Transverse colon (tissue), 4 donors: ENCODE measurements around the gene XYLB. TPM values are rescaled to one million over a fixed set of nuclear protein-coding genes. Genes with fewer than 3 reads are reported as not detected.

ENCODE experiments used
- DNase-seq: peaks from one replicate; pipeline ENCODE4 v3.0.0-alpha.2; 2019
- H3K27ac ChIP-seq, 4 donors: fragments of 200-600 bp; sonication (generic); 2 replicates each; pipeline ENCODE4 v1.5.1; 2016 to 2018; ENCODE audit warnings: inconsistent platforms in 4 of 4
- H3K27me3 ChIP-seq: fragments of 200-600 bp; sonication (generic); 2 replicates; pipeline ENCODE4 v1.5.1; 2017; ENCODE audit warnings: inconsistent platforms
- H3K36me3 ChIP-seq, 4 donors: fragments of 200-600 bp; sonication (generic); 2 replicates each; pipeline ENCODE4 v1.5.1; 2017 to 2019; ENCODE audit warnings: inconsistent platforms in 4 of 4
- H3K4me1 ChIP-seq, 4 donors: fragments of 200-600 bp; sonication (generic); 2 replicates each; pipeline ENCODE4 v1.5.1; 2017 to 2020; ENCODE audit warnings: inconsistent platforms in 4 of 4
- H3K4me3 ChIP-seq, 4 donors: fragments of 200-600 bp; sonication (generic); 1 replicate in 1 of 4; 2 replicates in 3 of 4; pipeline versions ENCODE4 v1.5.1 to v1.6.1; 2017 to 2019; ENCODE audit warnings: inconsistent platforms in 4 of 4
- H3K9me3 ChIP-seq, 2 donors: fragments of 200-600 bp; sonication (generic); 2 replicates each; pipeline ENCODE4 v1.5.1; 2017 to 2019; ENCODE audit warnings: inconsistent platforms in 2 of 2
- CTCF ChIP-seq, 5 experiments: fragments of 200-600 bp in 3 of 5; fragments of 450-650 bp in 2 of 5; sonication (generic) in 3 of 5; IDR thresholded peaks; 1 replicate in 2 of 5; 2 replicates in 3 of 5; pipeline ENCODE4 v1.5.1; 2016 to 2017; ENCODE audit warnings: antibody characterized with exemption in 5 of 5, inconsistent platforms in 3 of 5, mild to moderate bottlenecking in 2 of 5, moderate library complexity in 1 of 5
- EP300 ChIP-seq: sonication (generic); formaldehyde crosslinking; IDR thresholded peaks from one replicate; pipeline ENCODE4 v1.6.1; 2017; ENCODE audit warnings: antibody characterized with exemption, low read depth
- POLR2A ChIP-seq: fragments of 450-650 bp; IDR thresholded peaks from one replicate; pipeline ENCODE4 v1.6.1; 2016; ENCODE audit warnings: antibody characterized with exemption, mild to moderate bottlenecking, moderate library complexity
- POLR2AphosphoS5 ChIP-seq, 3 donors: sonication (generic); formaldehyde crosslinking; IDR thresholded peaks; one replicate each; pipeline ENCODE4 v1.6.1; 2016; ENCODE audit warnings: antibody characterized with exemption in 3 of 3
- WGBS, 2 donors: methylation state at CpG; one replicate each; pipeline ENCODE4 v1.1.5; 2018; ENCODE audit warnings: low coverage in 1 of 2; 5-methylcytosine and 5-hydroxymethylcytosine counted together
- in situ Hi-C, 4 donors: fragments of 200-750 bp; cut with MboI; loops; one replicate each; pipeline versions ENCODE4 v1.15.0 to v1.15.1; 2017; ENCODE audit warnings: low sequenced_read_pairs in 3 of 4, low pct_ligation_motif_present in 1 of 4, low pct_unique_long_range_greater_than_20kb in 1 of 4
- intact Hi-C: fragments of 100-400 bp; cut with DNase I; formaldehyde crosslinking; loops from one replicate; pipeline ENCODE4 v1.15.1; 2023; ENCODE audit warnings: low total_unique reads
- total RNA-seq, 4 donors: library from RNA; depleted of rRNA; stranded (reverse); fragments of >200 nt; gene quantifications; one replicate each; pipeline ENCODE4 v1.1.0, GENCODE V29; 2016

Gene XYLB
- total RNA-seq, 4 donors from 2014 or later: 13.5 to 18.7 (median 15.1) TPM

GRCh38 chr3:38376098-38376816 lies 29.7 kb downstream of the XYLB start:
- Histone ChIP-seq H3K4me3 (no peak overlapping the region), H3K36me3 (peaks cover 0 to 20% (median 6%) of the 10 kb centered on the region in 4 donors), H3K27me3 (no peaks in the 10 kb centered on the region), H3K4me1 (no peaks in the 10 kb centered on the region), H3K9me3 (no peaks in the 10 kb centered on the region), H3K27ac (no peak overlapping the region)
- WGBS, 2 donors: 98% methylated on average over 8 of the region's 8 CpGs; no CpG with 5 or more reads in 1 of the 2 donors
- intact Hi-C loops (no loop called here), in situ Hi-C loops (no loop called here)
- TF ChIP-seq EP300 (no peak), CTCF (IDR thresholded peaks at IDR 0.05) (no peak), POLR2A (no peak), POLR2AphosphoS5 (IDR thresholded peaks at IDR 0.05) (no peak)
- no peak for DNase-seq

GRCh38 chr3:38379201-38379770 lies 32.7 kb downstream of the XYLB start:
- no peak overlapping the region for H3K4me3 ChIP-seq
- no peaks in the 10 kb centered on the region for H3K9me3 ChIP-seq
- no peaks in the 10 kb centered on the region for H3K4me1 ChIP-seq
- in situ Hi-C loops: no loop called here
- TF ChIP-seq POLR2A: no peak
- TF ChIP-seq POLR2AphosphoS5 (IDR thresholded peaks at IDR 0.05): no peak
- no peak for TF ChIP-seq CTCF (IDR thresholded peaks at IDR 0.05)
- no peak for TF ChIP-seq EP300
- H3K27ac ChIP-seq: no peak overlapping the region
- intact Hi-C loops: no loop called here
- DNase-seq: no peak
- 97% methylated on average over 6 of the region's 7 CpGs; no CpG with 5 or more reads in 1 of the 2 donors for WGBS, 2 donors
- H3K36me3 ChIP-seq: peaks cover 0 to 22% (median 3%) of the 10 kb centered on the region in 4 donors
- no peaks in the 10 kb centered on the region for H3K27me3 ChIP-seq

- H3K36me3 ChIP-seq: peaks cover 0 to 37% (median 6%) of the 10 kb centered on the region in 4 donors
- 89 to 93% methylated on average over 3 to 7 of the region's 7 CpGs for WGBS, 2 donors
- in situ Hi-C loops: no loop called here
Measured at GRCh38 chr3:38382506-38383080, 36.0 kb downstream of the XYLB start.

More at GRCh38 chr3:38382506-38383080, 36.0 kb downstream of the XYLB start:
- no peak for DNase-seq
- no peak for TF ChIP-seq POLR2AphosphoS5 (IDR thresholded peaks at IDR 0.05)
- no peak for TF ChIP-seq CTCF (IDR thresholded peaks at IDR 0.05)
- TF ChIP-seq POLR2A: no peak
- TF ChIP-seq EP300: no peak
- Histone ChIP-seq H3K27me3 (no peaks in the 10 kb centered on the region), H3K27ac (no peak overlapping the region), H3K9me3 (peaks cover 3 to 11% of the 10 kb centered on the region in 2 donors), H3K4me3 (no peak overlapping the region), H3K4me1 (no peaks in the 10 kb centered on the region)
- intact Hi-C loops: no loop called here
